ENCODE data around the gene MMP17.

Gene MMP17

DNA sequence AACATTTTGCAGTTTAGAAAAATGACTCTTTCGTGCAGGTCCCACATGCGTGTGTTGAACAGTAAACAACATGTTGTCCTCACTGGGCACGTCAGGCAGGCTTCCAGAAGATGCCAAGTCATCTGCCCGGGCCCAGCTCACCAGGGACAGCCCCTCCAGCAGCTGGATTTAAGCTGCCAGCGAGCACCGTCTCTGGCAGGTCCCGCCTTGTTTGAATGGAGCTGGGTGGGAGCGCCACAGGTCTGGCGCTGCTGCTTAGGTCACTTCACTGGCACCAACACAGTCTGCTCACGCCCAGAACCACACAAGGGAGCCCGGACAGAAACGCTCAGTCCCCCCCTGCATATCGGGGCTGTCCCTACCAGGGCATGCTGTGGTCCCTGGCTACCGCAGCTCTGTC, 33.1 kb upstream of the MMP17 start:
- no peaks in the 10 kb centered on the region for H3K27me3 Mint-ChIP-seq
- H3K27ac Mint-ChIP-seq = peak overlapping the region; percentile 60
- ATAC-seq (replicated peaks) (peak in 1 of 2 donors; percentile 50), DNase-seq (no peak)
- H3K4me1 Mint-ChIP-seq = peaks cover 17 to 19% of the 10 kb centered on the region in 2 donors
- peak overlapping the region in 1 of 2 donors; percentile 43 for H3K4me3 Mint-ChIP-seq
- no peaks in the 10 kb centered on the region for H3K9me3 Mint-ChIP-seq
- H3K36me3 Mint-ChIP-seq = peaks cover 45 to 71% of the 10 kb centered on the region in 2 donors

DNA sequence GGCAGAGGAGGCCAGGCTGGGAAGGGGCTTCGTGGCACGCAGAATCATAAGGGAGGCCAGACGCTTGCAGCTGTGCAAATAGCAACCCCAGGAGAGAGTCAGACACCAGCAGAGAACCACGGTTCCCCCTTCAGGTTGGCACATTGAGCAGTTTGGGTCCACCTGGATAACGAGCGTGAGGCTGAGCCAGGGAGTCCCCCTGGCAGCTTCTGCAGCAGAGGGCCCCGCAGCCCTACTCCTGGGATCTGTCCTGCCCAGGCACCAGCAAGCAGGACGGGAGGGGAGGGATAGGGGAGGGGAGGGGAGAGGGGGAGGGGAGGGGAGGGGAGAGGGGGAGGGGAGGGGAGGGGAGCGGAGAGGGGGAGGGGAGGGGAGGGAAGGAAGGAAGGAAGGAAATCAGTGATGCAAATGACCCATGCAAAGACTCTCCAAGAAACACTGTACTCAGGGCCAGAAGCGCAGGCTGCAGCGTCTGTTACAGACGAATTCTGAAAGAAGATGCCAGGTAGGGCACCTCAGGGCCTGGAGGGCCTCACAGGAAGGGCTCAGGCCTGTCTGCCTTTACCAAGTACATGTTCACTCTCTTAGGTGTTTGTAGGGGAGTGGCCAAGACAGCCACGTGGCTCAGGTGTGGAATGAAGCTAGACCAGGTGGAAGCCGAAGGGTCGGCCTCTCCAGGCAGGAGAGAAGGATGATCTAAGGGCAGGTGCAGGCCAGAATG, 32.3 kb upstream of the MMP17 start:
- peak overlapping the region in 1 of 2 donors; percentile 43 for H3K4me3 Mint-ChIP-seq
- peaks cover 23 to 25% of the 10 kb centered on the region in 2 donors for H3K4me1 Mint-ChIP-seq
- H3K9me3 Mint-ChIP-seq = no peaks in the 10 kb centered on the region
- H3K27me3 Mint-ChIP-seq = no peaks in the 10 kb centered on the region
- no peak for DNase-seq
- peak overlapping the region; percentile 77 for H3K27ac Mint-ChIP-seq
- no peak for ATAC-seq (replicated peaks)
- H3K36me3 Mint-ChIP-seq = peaks cover 46 to 72% of the 10 kb centered on the region in 2 donors

DNA sequence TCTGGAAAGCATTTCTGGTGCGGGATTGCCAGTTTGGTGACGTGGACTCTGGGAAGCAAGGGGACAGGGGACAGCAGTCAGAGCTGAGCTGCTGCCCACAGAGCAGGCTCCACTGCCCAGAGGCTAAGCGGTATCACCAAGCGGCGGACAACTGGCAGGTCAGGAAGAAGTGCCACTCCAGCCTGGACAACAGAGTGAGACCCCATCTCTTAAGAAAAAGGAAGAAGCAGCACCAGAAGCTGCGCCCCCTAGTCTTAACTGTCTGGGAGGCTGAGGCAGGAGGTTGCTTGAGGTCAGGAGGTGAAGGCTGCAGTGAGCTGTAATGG, 31.8 kb upstream of the MMP17 start:
- peaks cover 25 to 26% of the 10 kb centered on the region in 2 donors for H3K4me1 Mint-ChIP-seq
- ATAC-seq (replicated peaks) (no peak), DNase-seq (no peak)
- H3K36me3 Mint-ChIP-seq = peaks cover 45 to 73% of the 10 kb centered on the region in 2 donors
- H3K27me3 Mint-ChIP-seq = no peaks in the 10 kb centered on the region
- no peaks in the 10 kb centered on the region for H3K9me3 Mint-ChIP-seq
- peak overlapping the region; percentile 77 for H3K27ac Mint-ChIP-seq
- H3K4me3 Mint-ChIP-seq = no peak overlapping the region

DNA sequence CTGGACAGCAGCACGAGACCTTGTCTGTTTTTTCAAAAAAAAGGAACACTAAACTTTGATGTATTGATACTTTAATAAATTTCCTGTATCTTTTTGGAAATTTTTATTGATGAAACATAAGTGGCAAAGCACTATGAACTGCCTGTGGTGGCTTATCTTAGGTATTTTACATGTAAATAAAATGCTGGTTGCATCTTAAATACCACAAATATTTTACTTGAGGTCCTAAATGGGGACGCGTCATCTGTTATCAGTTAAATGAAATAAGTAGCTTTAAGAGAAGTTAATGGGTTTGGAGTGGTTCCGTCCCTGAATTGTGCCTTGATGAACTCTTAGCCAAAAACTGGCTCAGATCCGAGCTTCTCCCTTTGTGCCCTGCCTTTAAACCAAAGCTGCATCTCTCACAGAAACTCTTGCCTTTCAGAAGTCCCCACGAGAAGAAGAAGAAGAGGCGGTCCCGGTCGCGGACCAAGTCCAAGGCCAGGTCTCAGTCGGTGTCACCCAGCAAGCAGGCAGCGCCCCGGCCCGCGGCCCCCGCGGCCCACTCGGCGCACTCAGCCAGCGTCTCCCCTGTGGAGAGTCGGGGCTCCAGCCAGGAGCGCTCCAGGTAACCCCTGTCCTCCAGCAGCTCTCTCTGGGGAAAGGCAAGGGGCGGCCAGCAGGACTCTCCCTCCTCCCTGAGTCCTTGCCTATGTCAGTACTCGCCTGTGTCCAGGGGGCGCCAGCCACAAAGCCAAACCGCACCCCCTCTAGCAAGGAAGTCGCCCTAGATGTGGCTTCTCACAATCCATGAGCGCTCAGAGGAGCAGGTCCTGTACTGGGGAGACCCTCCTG, 31.2 kb upstream of the MMP17 start:
- Mint-ChIP-seq H3K4me3 (no peak overlapping the region), H3K27me3 (no peaks in the 10 kb centered on the region), H3K27ac (no peak overlapping the region), H3K4me1 (peaks cover 25 to 26% of the 10 kb centered on the region in 2 donors), H3K9me3 (no peaks in the 10 kb centered on the region), H3K36me3 (peaks cover 48 to 73% of the 10 kb centered on the region in 2 donors)
- DNase-seq (no peak), ATAC-seq (replicated peaks) (no peak)

DNA sequence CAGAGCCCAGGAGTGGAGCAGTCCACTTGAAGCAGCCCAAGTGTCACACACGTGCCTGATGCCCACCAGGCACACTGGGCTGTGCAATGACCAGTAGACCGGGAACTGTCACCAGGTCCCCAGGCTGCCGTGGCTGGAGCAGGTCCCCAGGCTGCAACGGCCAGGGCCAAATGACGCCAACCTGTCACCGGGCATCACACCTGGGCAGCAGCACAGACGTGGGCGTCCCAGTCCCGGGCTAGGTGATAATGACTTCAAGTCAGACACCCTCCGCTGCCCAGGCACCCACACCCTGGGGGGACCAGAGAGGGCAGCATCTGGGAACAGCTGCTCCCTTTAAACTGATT, 30.6 kb upstream of the MMP17 start:
- Mint-ChIP-seq H3K27me3 (no peaks in the 10 kb centered on the region), H3K9me3 (no peaks in the 10 kb centered on the region), H3K27ac (no peak overlapping the region), H3K4me3 (no peak overlapping the region), H3K36me3 (peaks cover 53 to 73% of the 10 kb centered on the region in 2 donors), H3K4me1 (peaks cover 25 to 26% of the 10 kb centered on the region in 2 donors)
- ATAC-seq (replicated peaks) (no peak), DNase-seq (no peak)

DNA sequence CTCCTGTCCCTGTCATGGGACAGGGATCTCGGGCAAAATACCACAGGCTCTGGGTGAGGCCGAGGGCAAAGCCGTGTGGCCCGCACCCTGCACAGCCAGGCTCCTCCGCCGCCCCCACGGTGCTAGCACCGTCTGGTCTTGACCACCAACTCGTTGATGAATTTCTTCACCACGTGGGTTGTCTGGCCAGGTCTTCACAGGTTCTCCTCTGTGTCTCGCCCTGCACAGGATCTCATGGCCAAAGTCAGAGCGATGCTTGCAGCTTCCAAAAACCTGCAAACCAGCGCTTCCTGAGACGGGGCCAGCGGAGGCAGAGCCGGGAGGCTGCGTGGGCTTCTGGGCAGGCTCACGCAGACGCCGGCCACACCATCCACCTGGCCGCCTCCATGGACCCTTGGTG, 29.0 kb upstream of the MMP17 start:
- H3K27me3 Mint-ChIP-seq = no peaks in the 10 kb centered on the region
- peaks cover 26 to 31% of the 10 kb centered on the region in 2 donors for H3K4me1 Mint-ChIP-seq
- no peak overlapping the region for H3K27ac Mint-ChIP-seq
- ATAC-seq (replicated peaks) (no peak), DNase-seq (no peak)
- no peaks in the 10 kb centered on the region for H3K9me3 Mint-ChIP-seq
- H3K36me3 Mint-ChIP-seq = peaks cover 52 to 63% of the 10 kb centered on the region in 2 donors
- H3K4me3 Mint-ChIP-seq = no peak overlapping the region

DNA sequence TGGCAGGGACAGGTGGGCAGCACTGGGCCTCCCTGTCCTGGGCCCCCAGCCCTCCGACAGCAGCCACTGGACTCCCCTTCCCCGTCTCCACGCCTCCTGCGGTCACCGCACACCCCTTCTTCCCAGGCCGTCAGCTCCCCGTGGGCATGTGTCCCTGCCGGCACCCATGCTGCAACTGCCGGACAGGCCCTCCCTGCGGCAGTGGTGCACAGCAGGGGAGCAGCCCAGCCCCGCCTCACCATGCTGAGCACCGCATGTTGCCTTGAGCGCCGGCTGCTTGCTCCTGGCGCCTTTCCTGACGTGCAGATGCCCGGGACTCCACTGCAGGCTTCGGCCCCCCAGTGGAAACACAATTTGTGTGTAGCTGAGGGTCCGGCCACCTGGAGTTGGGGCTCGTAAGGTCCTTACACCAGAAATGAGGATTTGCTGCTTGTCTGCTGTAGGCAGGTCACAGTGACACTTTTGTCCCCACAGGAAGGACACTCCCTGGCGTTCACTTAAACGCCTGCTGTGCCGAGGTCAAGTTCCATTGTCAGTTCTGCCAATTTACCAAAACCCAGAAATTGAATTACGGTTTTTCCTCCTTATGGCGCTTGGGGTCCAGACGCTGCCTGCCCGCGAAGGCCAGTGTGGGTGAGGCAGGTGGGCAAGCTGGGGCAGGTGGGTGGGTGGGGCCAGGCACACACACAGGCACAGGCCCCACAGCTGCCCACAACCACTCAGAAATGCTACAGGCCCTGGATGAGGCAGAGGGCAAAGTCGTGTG, 28.2 kb upstream of the MMP17 start:
- H3K27me3 Mint-ChIP-seq = no peaks in the 10 kb centered on the region
- H3K36me3 Mint-ChIP-seq = peaks cover 47 to 61% of the 10 kb centered on the region in 2 donors
- no peak for DNase-seq
- ATAC-seq (replicated peaks) = no peak
- no peak overlapping the region for H3K4me3 Mint-ChIP-seq
- peaks cover 22 to 36% of the 10 kb centered on the region in 2 donors for H3K4me1 Mint-ChIP-seq
- H3K27ac Mint-ChIP-seq = peak overlapping the region; percentile 25
- H3K9me3 Mint-ChIP-seq = no peaks in the 10 kb centered on the region

DNA sequence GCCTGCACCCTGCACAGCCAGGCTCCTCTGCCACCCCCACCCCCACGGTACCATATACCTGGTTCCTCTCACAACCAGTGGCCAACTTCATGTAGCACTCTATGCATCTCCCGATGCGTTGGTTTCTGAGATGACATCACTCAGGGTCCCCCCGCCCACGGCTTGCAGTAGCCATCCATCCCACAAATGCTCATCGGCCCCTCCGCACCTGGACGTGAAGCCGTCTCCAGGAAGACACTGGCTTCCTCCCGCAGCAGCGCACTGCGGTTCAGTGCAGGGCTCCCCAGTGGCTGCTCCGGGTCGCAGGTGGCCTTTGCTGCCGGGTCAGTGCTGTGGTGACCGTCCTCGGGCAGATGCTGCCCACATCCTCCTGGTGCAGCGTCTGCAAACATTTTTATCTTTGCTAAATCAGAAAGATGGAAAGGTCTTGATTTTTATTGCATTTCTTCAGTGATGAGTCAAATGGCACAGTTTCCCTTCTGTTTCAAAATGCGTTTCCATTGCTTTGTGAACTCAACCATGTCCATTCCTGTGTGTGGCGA, 27.5 kb upstream of the MMP17 start:
- Mint-ChIP-seq H3K36me3 (peaks cover 43 to 55% of the 10 kb centered on the region in 2 donors), H3K4me3 (no peak overlapping the region), H3K27ac (peak overlapping the region; percentile 59), H3K4me1 (peaks cover 19 to 29% of the 10 kb centered on the region in 2 donors), H3K27me3 (no peaks in the 10 kb centered on the region), H3K9me3 (peaks cover 0 to 2% of the 10 kb centered on the region in 2 donors)
- no peak for DNase-seq
- ATAC-seq (replicated peaks) = peak in 1 of 2 donors; percentile 45

DNA sequence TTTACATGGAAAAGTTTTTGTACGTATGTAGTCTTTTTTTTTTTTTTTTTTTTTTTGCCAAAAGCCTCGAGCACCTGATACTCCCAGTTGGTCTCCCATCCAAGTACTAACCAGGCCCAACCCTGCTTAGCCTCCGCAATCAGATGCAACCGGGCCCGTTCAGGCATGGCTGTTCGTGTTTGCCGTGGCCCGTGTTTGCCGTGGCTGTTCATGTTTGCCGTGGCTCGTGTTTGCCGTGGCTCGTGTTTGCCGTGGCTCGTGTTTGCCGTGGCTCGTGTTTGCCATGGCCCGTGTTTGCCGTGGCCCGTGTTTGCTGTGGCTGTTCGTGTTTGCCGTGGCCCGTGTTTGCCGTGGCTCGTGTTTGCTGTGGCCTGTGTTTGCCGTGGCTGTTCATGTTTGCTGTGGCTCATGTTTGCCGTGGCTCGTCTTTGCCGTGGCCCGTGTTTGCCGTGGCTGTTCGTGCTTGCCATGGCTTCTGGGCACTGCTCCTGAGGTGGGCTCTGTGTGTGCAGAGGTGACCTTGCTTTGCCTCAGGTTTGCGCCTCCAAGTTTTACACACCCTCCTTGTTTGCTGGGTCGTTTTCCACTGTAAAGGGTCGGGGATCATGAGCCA, 26.8 kb upstream of the MMP17 start:
- ATAC-seq (replicated peaks) = no peak
- Mint-ChIP-seq H3K4me1 (peaks cover 16 to 22% of the 10 kb centered on the region in 2 donors), H3K27me3 (no peaks in the 10 kb centered on the region), H3K4me3 (no peak overlapping the region), H3K36me3 (peaks cover 39 to 50% of the 10 kb centered on the region in 2 donors), H3K9me3 (peaks cover 0 to 2% of the 10 kb centered on the region in 2 donors), H3K27ac (no peak overlapping the region)
- DNase-seq = no peak

DNA sequence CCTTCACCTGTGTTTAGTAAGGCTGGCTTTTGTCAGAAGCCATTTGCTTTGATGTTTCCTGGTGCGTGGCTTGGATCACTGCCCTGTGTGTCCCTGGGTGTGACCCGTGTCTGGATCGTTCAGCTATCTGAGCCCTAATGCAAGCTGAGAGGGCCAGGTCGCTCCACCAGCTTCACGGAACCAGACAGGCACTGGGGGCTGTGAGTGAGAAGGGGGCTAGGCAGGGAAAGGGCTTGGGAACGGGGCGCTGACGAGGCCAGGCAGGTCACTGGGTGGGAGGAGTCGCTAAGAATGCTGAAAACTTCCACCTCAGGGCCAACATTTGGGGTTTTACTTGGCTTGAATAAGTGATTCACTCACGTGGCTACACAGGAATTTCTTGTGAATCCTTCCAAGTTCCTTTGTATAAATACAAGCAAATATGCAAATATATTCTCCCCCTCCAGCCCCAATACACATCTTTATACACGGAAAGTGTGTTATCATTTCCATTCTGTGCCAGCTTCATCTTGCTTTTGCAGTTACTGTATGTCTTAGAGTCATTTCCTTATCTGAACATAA, 24.2 kb upstream of the MMP17 start:
- no peak for DNase-seq

DNA sequence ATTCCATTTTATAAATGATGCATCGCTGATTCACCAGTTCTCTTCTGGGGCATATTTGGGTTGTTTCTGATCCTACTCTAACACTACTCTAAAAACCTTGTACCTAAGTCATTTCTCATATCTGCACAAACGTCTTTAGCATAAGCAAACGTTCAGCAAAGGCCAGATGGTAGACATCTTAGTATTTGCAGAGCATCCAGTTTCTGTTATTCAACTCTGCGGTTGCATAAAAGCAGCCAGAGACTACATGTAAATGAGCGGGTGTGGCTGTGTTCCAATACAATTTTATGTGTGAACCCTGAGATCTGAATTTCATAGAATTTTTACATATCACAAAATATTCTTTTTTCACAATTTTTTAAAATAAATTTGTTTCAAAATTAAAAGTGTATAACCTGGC, 22.8 kb upstream of the MMP17 start:
- peaks cover 20 to 21% of the 10 kb centered on the region in 2 donors for H3K36me3 Mint-ChIP-seq
- H3K4me3 Mint-ChIP-seq = no peak overlapping the region
- H3K27me3 Mint-ChIP-seq = no peaks in the 10 kb centered on the region
- no peak for ATAC-seq (replicated peaks)
- H3K9me3 Mint-ChIP-seq = peaks cover 0 to 2% of the 10 kb centered on the region in 2 donors
- DNase-seq = no peak
- H3K27ac Mint-ChIP-seq = no peak overlapping the region
- peaks cover 12 to 19% of the 10 kb centered on the region in 2 donors for H3K4me1 Mint-ChIP-seq

More for the DNA sequence above, 24.2 kb upstream of the MMP17 start:
- H3K4me3 Mint-ChIP-seq = peak overlapping the region in 1 of 2 donors; percentile 44
- peak overlapping the region; percentile 85 for H3K27ac Mint-ChIP-seq
- H3K9me3 Mint-ChIP-seq = peaks cover 0 to 2% of the 10 kb centered on the region in 2 donors
- peaks cover 14 to 21% of the 10 kb centered on the region in 2 donors for H3K4me1 Mint-ChIP-seq
- peak; percentile 81 for ATAC-seq (replicated peaks)
- peaks cover 29 to 34% of the 10 kb centered on the region in 2 donors for H3K36me3 Mint-ChIP-seq
- H3K27me3 Mint-ChIP-seq = no peaks in the 10 kb centered on the region

DNA sequence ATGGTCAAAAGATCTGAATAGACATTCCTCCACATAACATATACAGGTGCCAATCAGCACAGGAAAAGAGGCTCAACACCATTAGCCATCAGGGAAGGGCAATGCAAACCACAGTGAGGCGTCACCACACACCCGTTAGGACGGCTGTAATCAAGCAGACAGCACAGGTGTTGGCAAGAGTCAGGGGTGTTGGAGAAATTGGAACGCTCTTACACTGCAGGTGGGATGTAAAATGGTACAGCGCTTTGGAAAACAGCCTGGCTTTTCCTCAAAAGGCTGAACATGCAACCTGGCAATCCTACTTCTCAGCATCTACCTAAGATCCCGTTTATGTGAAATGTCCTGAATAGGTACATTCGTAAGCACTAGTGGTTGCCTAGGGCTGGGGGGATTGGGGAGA, 21.5 kb upstream of the MMP17 start:
- Mint-ChIP-seq H3K27ac (no peak overlapping the region), H3K4me3 (no peak overlapping the region)

DNA sequence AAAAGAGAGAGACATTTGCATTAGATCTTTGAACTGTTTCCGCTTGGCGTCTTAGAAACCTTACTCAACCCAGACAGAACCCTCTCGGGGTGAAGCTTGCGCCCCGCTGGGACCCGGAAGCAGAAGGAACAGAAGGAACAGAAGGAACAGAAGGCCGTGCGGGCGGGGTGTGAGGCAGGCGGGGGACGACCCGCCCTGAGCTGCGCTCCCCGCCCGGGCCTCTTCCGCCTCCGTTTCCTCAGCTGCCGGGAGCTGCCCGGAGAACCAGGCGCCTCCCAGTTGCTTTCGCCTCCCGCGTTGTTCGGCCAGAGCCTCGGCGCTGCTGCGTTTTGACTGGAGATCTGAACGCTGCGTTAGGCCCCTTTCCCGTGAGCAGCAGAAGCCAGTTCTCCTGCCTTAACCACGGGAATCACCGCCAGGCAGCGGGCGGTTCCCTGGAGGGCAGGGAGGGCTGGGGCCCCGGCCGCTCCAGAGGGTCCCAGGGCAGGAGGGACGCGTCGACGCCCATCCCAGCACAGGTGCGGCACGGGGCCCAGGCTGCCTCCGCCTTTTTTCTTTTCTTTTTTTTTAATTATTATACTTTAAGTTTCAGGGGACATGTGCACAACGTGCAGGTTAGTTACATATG, 19.3 kb upstream of the MMP17 start:
- Mint-ChIP-seq H3K4me3 (peak overlapping the region; percentile 82 to 87), H3K4me1 (peaks cover 7 to 10% of the 10 kb centered on the region in 2 donors), H3K36me3 (peaks cover 12 to 17% of the 10 kb centered on the region in 2 donors), H3K9me3 (peaks cover 5 to 8% of the 10 kb centered on the region in 2 donors), H3K27me3 (no peaks in the 10 kb centered on the region), H3K27ac (peak overlapping the region; percentile 93)
- ATAC-seq (replicated peaks) (peak; percentile 71 to 79), DNase-seq (peak; percentile 40)

More for the DNA sequence above, 21.5 kb upstream of the MMP17 start:
- DNase-seq (no peak), ATAC-seq (replicated peaks) (no peak)
- peaks cover 0 to 2% of the 10 kb centered on the region in 2 donors for H3K9me3 Mint-ChIP-seq
- H3K4me1 Mint-ChIP-seq = peaks cover 8 to 12% of the 10 kb centered on the region in 2 donors
- no peaks in the 10 kb centered on the region for H3K27me3 Mint-ChIP-seq
- H3K36me3 Mint-ChIP-seq = peaks cover 12% of the 10 kb centered on the region in 2 donors

All from stimulated activated naive B cell treated with anti-CD40 and anti-IgM and Interleukin-4, amounts not matched to agents 10 μg/mL and 1 μg/mL and 100 μg/mL, for 72 hours (primary cell).